Vagina (tissue), 2 donors: ENCODE results near the gene RASA3.

Experiments used
- CTCF ChIP-seq, 3 experiments: fragments of 450-650 bp in 2 of 3; fragments of 200-600 bp in 1 of 3; sonication (generic) in 1 of 3; IDR thresholded peaks; one replicate each; pipeline ENCODE4 v1.5.1; 2017 to 2019; ENCODE audit warnings: antibody characterized with exemption in 3 of 3, mild to moderate bottlenecking in 2 of 3, moderate library complexity in 2 of 3
- POLR2A ChIP-seq, 2 donors: fragments of 450-650 bp; IDR thresholded peaks; one replicate each; pipeline ENCODE4 v1.6.1; 2017; ENCODE audit warnings: antibody characterized with exemption in 2 of 2, mild to moderate bottlenecking in 2 of 2, moderate library complexity in 2 of 2
- POLR2AphosphoS5 ChIP-seq, 2 donors: sonication (generic); formaldehyde crosslinking; IDR thresholded peaks; one replicate each; pipeline ENCODE4 v1.9.0; 2017; ENCODE audit warnings: antibody characterized with exemption in 2 of 2, mild to moderate bottlenecking in 2 of 2, low read depth in 1 of 2; ENCODE audit not compliant: insufficient read depth in 1 of 2

GRCh38 chr13:113935001-113935844 is 197.2 kb downstream of the RASA3 start:
- TF ChIP-seq POLR2A (IDR thresholded peaks at IDR 0.05) (no peak), CTCF (IDR thresholded peaks at IDR 0.05) (no peak), POLR2AphosphoS5 (IDR thresholded peaks at IDR 0.05; ENCODE audit: insufficient read depth in 1 of 2, low read depth in 1 of 2) (no peak)
